Epithelial cell of esophagus (primary cell): ENCODE measurements around the gene SHOX.
"Not testable (repeated sequence)": the region's sequence is repeated elsewhere in the genome, so short reads cannot be mapped to it uniquely, and the experiment has no call there.

Source experiments
- DNase-seq: peaks from one replicate; pipeline ENCODE4 v3.0.0; 2010; ENCODE audit warnings: low read depth
- H3K4me3 ChIP-seq: 2 replicates; pipeline ENCODE4 v1.5.1; 2011; ENCODE audit warnings: mild to moderate bottlenecking, low read length, control low read depth
- TF ChIP-seq, protein P1 (sequence below): IDR thresholded peaks from 2 replicates; pipeline ENCODE4 v1.5.1; 2011; ENCODE audit warnings: low read depth, mild to moderate bottlenecking, low read length, control low read depth, inconsistent platforms; ENCODE audit not compliant: insufficient read depth; ENCODE audit errors: missing control alignments

SHOX gene

DNA sequence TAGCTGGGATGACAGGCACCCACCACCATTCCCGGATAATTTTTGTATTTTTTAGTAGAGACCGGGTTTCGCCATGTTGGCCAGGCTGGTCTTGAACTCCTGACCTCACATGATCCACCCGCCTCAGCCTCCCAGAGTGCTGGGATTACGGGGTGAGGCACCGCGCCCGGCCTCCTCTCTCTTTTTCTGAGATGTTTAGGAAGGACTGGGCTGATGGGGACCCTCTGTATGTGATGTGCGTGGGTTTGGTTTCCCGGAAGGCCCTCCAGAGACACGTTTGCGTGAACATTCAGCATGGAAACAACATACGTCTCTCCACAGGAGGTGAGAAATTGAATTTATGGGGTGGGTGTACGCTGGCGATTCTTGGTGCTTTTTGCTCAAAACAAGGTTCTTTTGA lies 18.6 kb downstream of the SHOX start:
- H3K4me3 ChIP-seq: no peak overlapping the region
- TF ChIP-seq, protein P1, sequence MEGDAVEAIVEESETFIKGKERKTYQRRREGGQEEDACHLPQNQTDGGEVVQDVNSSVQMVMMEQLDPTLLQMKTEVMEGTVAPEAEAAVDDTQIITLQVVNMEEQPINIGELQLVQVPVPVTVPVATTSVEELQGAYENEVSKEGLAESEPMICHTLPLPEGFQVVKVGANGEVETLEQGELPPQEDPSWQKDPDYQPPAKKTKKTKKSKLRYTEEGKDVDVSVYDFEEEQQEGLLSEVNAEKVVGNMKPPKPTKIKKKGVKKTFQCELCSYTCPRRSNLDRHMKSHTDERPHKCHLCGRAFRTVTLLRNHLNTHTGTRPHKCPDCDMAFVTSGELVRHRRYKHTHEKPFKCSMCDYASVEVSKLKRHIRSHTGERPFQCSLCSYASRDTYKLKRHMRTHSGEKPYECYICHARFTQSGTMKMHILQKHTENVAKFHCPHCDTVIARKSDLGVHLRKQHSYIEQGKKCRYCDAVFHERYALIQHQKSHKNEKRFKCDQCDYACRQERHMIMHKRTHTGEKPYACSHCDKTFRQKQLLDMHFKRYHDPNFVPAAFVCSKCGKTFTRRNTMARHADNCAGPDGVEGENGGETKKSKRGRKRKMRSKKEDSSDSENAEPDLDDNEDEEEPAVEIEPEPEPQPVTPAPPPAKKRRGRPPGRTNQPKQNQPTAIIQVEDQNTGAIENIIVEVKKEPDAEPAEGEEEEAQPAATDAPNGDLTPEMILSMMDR: no peak

DNA sequence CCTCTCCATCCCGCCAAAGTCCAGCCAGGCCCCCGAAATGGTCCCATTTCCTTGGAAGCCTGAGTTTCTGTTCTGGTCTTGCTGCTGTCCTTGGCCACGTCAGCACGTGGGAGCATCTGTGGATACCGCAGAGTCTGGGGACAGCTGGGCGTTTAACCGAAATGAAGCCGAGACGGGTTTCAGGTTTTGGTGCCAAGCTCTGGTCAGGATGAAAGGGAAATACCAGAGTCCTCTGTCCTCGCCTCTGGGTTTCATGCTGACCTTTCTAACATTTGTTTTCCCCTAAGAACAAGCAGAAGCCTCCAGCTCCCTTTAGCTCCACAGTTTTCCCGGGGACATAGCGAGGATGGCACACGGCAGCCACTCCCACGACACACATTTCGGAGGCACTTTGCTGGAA lies 19.7 kb downstream of the SHOX start:
- DNase-seq: no peak
- H3K4me3 ChIP-seq: no peak overlapping the region
- TF ChIP-seq, protein P1: no peak

More for the DNA sequence above, 18.6 kb downstream of the SHOX start:
- DNase-seq: no peak

DNA sequence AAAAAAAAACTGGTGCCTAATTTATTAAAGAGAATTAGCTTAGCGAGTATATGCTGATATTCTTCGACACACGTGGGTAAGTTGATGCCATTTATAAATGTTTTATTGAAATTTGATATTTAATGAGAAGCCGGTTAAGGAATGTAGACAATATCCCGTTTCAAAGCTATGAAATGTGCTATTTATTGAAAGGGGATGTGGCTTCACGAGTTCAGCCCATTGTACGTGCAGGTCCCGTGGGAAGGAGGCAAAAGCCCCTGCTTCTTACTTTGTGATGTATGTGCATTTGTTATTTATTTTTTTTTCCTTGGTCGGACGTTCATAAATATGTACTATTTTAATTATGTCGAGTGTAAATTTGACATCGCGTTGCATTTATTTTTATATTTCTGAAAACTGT lies 20.2 kb downstream of the SHOX start:
- TF ChIP-seq, protein P1: no peak
- no peak overlapping the region for H3K4me3 ChIP-seq
- no peak for DNase-seq

DNA sequence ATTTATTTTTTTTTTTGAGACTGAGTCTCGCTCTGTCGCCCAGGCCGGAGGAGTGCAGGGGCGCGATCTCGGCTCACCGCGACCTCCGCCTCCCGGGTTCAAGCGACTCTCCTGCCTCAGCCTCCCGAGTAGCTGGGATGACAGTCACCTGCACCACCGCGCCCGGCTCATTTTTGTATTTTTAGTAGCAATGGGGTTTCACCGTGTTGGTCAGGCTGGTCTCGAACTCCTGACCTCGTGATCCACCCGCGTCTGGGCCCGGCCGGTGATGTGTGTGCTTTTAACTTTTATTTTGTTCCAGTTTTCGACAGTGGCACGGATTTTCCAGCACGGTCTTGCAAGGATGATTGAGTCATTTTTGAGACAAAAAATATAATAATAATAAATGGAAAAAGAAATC lies 21.3 kb downstream of the SHOX start:
- not testable (repeated sequence) for DNase-seq, H3K4me3 ChIP-seq

DNA sequence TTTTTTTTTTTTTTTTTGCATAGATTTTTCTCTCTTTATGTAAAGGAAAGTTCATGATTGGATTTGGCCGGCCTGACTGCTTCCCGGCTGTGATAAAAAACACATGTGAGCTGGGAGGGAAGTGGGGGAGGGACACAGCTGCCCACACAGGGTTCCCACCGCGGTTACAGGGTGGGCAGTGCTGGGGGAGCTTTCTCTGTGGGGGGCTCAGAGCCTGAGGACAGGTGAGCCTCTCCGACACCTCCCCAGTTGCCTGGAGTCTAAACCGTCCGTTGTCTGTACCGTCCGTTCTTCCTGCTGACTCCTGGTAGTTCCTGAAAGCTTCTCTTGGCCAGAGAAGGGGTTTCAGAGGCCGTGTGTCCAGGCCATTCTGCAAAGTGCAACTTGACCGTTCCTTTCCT lies 21.8 kb downstream of the SHOX start:
- H3K4me3 ChIP-seq: no peak overlapping the region
- no peak for DNase-seq
- TF ChIP-seq, protein P1: no peak

DNA sequence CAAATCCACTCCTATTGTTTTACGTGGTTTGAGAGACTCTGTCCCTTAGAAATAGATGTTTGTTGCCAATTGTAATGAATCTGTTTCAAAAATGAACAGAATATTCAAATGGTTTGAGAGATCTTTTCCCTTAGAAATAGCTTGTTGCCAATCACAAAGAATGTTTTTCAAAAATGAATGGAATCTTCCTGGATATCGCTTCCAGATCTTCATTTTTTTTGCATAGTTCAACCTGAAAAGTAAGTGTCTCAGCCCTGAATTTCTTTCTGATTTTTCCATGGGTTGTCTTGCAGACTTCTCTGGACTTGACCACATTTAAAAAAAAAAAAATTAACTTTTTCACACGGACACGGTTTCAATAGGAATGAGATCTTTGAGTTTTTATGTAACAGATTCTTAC lies 22.7 kb downstream of the SHOX start:
- DNase-seq: no peak
- no peak overlapping the region for H3K4me3 ChIP-seq
- TF ChIP-seq, protein P1: no peak

DNA sequence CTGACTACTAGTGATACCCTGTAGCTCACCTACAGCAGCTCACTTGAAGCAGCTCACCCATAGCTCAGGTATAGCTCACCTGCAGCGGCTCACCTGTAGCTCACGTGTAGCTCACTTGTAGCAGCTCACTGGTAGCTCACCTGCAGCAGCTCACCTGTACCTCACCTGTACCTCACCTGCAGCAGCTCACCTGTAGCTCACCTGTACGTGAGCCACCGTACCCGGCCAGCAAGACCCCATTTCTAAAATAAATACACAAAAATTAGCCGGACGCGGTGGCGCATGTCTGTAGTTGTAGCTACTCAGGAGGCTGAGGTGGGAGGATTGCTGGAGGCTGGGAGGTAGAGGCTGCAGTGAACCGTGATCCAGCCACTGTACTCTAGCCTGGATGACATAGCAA lies 30.6 kb downstream of the SHOX start:
- TF ChIP-seq, protein P1: no peak
- no peak for DNase-seq
- no peak overlapping the region for H3K4me3 ChIP-seq

DNA sequence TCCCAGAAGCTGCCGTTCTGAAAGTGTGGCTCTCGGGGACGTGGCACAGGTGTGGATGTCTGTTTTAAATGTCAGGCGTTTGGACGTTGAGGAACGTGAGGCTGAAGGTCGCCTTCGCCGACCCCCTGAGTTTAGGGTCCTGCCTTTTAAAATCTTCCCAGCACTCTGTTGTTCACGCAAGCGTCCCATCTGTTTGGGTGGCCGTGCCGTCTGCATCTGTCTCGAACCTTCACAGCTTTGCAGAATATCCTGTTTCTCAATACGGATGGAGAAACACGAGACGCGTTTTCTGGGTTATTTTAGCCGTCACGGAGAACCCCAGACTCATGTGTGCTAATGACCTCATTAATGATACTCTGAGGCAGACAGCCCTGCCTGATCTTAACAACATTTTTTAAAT lies 31.5 kb downstream of the SHOX start:
- TF ChIP-seq, protein P1: no peak
- H3K4me3 ChIP-seq: no peak overlapping the region
- no peak for DNase-seq
